22Rv1 (cell line): ENCODE results near the gene SIK2.
"Not testable (repeated sequence)": the region's sequence is repeated elsewhere in the genome, so short reads cannot be mapped to it uniquely, and the experiment has no call there.

Experiments used
- CTCF ChIP-seq: fragments of 450-650 bp; IDR thresholded peaks from 2 replicates; pipeline ENCODE4 v1.5.1; 2017; ENCODE audit warnings: mild to moderate bottlenecking
- ZFX ChIP-seq: fragments of 450-650 bp; IDR thresholded peaks from 2 replicates; pipeline ENCODE4 v1.6.1; 2017; ENCODE audit warnings: antibody characterized with exemption, borderline replicate concordance

GRCh38 chr11:111651336-111651735, 49.1 kb downstream of the SIK2 start:
- not testable (repeated sequence) for TF ChIP-seq CTCF, ZFX
